Breast epithelium (tissue), 4 donors: ENCODE measurements around the gene RRAS. TPM values are rescaled to one million over a fixed set of nuclear protein-coding genes. Genes with fewer than 3 reads are reported as not detected.

Source experiments
- DNase-seq, 2 donors: peaks; one replicate each; pipeline ENCODE4 v3.0.0-alpha.2; 2019; ENCODE audit warnings: low spot score in 2 of 2
- H3K27ac ChIP-seq, 2 donors: fragments of 200-600 bp; sonication (generic) in 1 of 2; one replicate each; pipeline ENCODE4 v1.5.1; 2016 to 2019; ENCODE audit warnings: mild to moderate bottlenecking in 1 of 2
- H3K27me3 ChIP-seq, 2 donors: fragments of 200-600 bp; sonication (generic) in 1 of 2; one replicate each; pipeline versions ENCODE4 v1.5.1 to v1.6.0; 2017 to 2019; ENCODE audit warnings: control low read depth in 1 of 2, mild to moderate bottlenecking in 1 of 2
- H3K36me3 ChIP-seq: fragments of 200-600 bp; one replicate; pipeline ENCODE4 v1.5.1; 2019
- H3K4me1 ChIP-seq, 2 donors: fragments of 200-600 bp; sonication (generic); one replicate each; pipeline ENCODE4 v1.5.1; 2016 to 2019; ENCODE audit warnings: control low read depth in 1 of 2
- H3K4me3 ChIP-seq, 3 donors: fragments of 200-600 bp; sonication (generic); 1 replicate in 2 of 3; 2 replicates in 1 of 3; pipeline ENCODE4 v1.5.1; 2016 to 2019; ENCODE audit warnings: mild to moderate bottlenecking in 3 of 3, moderate library complexity in 2 of 3
- H3K9me3 ChIP-seq, 2 donors: fragments of 200-600 bp; sonication (generic) in 1 of 2; one replicate each; pipeline ENCODE4 v1.5.1; 2016 to 2019; ENCODE audit warnings: control low read depth in 1 of 2
- POLR2A ChIP-seq: fragments of 450-650 bp; IDR thresholded peaks from one replicate; pipeline ENCODE4 v1.6.1; 2016; ENCODE audit warnings: antibody characterized with exemption, mild to moderate bottlenecking, moderate library complexity
- POLR2AphosphoS5 ChIP-seq, 3 donors: sonication (generic); formaldehyde crosslinking; IDR thresholded peaks; one replicate each; pipeline ENCODE4 v1.6.1; 2017; ENCODE audit warnings: antibody characterized with exemption in 3 of 3
- intact Hi-C: fragments of 100-400 bp; cut with DNase I; formaldehyde crosslinking; loops from one replicate; pipeline ENCODE4 v1.15.1; 2023; ENCODE audit warnings: low total_unique reads
- total RNA-seq, 3 donors: library from RNA; depleted of rRNA; stranded (reverse); fragments of >200 nt; gene quantifications; one replicate each; pipeline ENCODE4 v1.1.0, GENCODE V29; 2016
- TF ChIP-seq, protein P1 (sequence below), 3 donors: fragments of 450-650 bp; IDR thresholded peaks; one replicate each; pipeline ENCODE4 v1.5.1; 2016 to 2017; ENCODE audit warnings: antibody characterized with exemption in 3 of 3, mild to moderate bottlenecking in 3 of 3, moderate library complexity in 3 of 3

The RRAS gene
- total RNA-seq, 3 donors from 2014 or later = 34.8 to 114 (median 41.0) TPM

DNA sequence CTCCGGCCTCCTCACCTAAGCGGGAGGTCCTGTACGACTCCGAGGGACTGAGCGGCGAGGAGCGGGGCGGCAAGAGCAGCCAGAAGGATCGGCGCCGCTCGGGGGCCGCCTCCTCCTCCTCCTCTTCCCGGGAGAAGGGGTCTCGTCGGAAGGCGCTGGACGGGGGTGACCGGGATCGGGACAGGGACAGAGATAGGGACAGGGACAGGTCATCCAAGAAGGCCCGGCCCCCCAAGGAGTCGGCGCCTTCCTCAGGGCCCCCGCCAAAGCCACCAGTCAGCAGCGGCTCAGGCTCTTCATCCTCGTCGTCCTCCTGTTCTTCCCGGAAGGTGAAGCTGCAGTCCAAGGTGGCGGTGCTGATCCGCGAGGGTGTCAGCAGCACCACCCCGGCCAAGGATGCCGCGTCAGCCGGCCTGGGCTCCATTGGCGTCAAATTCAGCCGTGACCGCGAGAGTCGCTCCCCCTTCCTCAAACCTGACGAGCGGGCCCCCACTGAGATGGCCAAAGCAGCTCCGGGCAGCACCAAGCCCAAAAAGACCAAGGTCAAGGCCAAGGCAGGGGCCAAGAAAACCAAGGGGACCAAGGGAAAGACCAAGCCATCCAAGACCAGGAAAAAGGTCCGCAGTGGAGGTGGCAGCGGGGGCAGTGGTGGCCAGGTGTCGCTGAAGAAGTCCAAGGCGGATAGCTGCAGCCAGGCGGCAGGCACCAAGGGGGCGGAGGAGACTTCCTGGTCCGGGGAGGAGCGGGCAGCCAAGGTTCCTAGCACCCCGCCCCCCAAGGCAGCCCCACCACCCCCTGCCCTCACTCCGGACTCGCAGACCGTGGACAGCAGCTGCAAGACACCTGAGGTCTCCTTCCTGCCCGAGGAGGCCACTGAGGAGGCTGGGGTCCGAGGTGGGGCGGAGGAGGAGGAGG lies 12.9 kb upstream of the RRAS start:
- intact Hi-C loops = no loop called here
- no peak overlapping the region for H3K4me3 ChIP-seq
- no peaks in the 10 kb centered on the region for H3K27me3 ChIP-seq
- no peaks in the 10 kb centered on the region for H3K9me3 ChIP-seq
- TF ChIP-seq POLR2A = no peak
- TF ChIP-seq POLR2AphosphoS5 (IDR thresholded peaks at IDR 0.05) = no peak
- TF ChIP-seq, protein P1, sequence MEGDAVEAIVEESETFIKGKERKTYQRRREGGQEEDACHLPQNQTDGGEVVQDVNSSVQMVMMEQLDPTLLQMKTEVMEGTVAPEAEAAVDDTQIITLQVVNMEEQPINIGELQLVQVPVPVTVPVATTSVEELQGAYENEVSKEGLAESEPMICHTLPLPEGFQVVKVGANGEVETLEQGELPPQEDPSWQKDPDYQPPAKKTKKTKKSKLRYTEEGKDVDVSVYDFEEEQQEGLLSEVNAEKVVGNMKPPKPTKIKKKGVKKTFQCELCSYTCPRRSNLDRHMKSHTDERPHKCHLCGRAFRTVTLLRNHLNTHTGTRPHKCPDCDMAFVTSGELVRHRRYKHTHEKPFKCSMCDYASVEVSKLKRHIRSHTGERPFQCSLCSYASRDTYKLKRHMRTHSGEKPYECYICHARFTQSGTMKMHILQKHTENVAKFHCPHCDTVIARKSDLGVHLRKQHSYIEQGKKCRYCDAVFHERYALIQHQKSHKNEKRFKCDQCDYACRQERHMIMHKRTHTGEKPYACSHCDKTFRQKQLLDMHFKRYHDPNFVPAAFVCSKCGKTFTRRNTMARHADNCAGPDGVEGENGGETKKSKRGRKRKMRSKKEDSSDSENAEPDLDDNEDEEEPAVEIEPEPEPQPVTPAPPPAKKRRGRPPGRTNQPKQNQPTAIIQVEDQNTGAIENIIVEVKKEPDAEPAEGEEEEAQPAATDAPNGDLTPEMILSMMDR (IDR thresholded peaks at IDR 0.05) = no peak
- no peak for DNase-seq
- no peak overlapping the region for H3K27ac ChIP-seq
- H3K4me1 ChIP-seq = no peaks in the 10 kb centered on the region
- H3K36me3 ChIP-seq = peaks cover 16% of the 10 kb centered on the region

DNA sequence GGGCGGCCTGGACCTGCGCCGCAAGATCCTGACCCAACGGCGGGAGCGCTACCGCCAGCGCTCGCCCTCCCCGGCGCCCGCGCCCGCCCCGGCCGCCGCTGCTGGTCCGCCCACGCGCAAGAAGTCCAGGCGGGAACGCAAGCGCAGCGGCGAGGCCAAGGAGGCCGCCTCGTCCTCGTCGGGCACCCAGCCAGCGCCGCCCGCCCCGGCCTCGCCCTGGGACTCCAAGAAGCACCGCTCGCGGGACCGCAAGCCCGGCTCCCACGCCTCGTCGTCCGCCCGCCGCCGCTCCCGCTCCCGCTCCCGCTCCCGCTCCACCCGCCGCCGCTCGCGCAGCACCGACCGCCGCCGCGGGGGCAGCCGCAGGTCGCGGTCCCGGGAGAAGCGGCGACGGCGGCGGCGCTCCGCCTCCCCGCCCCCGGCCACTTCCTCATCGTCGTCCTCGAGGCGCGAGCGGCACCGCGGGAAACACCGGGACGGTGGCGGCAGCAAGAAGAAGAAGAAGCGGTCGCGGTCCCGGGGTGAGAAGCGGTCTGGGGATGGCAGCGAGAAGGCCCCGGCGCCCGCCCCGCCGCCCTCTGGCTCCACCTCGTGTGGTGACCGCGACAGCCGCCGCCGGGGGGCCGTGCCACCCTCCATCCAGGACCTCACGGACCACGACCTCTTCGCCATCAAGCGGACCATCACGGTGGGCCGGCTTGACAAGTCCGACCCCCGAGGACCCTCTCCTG lies 12.0 kb upstream of the RRAS start:
- H3K36me3 ChIP-seq = peaks cover 16% of the 10 kb centered on the region
- H3K4me3 ChIP-seq = no peak overlapping the region
- H3K27me3 ChIP-seq = no peaks in the 10 kb centered on the region
- intact Hi-C loops = no loop called here
- TF ChIP-seq POLR2A = no peak
- no peak for TF ChIP-seq POLR2AphosphoS5 (IDR thresholded peaks at IDR 0.05)
- TF ChIP-seq, protein P1 (IDR thresholded peaks at IDR 0.05) = no peak
- H3K27ac ChIP-seq = no peak overlapping the region
- no peak for DNase-seq
- H3K9me3 ChIP-seq = no peaks in the 10 kb centered on the region
- no peaks in the 10 kb centered on the region for H3K4me1 ChIP-seq

DNA sequence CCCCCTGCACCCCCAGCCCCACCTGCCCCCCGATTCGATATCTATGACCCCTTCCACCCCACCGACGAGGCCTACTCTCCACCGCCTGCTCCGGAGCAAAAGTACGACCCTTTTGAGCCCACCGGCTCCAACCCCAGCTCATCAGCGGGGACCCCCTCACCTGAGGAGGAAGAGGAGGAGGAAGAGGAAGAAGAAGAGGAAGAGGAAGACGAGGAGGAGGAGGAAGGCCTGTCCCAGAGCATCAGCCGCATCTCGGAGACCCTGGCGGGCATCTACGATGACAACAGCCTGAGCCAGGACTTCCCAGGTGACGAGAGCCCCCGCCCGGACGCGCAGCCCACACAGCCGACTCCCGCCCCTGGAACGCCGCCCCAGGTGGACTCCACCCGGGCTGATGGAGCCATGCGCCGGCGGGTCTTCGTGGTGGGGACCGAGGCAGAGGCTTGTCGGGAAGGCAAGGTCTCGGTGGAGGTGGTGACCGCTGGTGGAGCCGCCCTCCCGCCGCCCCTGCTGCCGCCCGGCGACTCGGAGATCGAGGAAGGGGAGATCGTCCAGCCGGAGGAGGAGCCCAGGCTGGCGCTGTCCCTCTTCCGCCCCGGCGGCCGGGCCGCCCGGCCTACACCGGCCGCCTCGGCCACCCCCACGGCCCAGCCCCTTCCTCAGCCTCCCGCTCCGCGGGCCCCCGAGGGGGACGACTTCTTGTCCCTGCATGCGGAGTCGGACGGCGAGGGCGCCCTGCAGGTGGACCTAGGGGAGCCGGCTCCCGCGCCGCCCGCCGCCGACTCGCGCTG lies 11.3 kb upstream of the RRAS start:
- Histone ChIP-seq H3K27ac (no peak overlapping the region), H3K4me3 (no peak overlapping the region), H3K36me3 (peaks cover 16% of the 10 kb centered on the region), H3K4me1 (no peaks in the 10 kb centered on the region), H3K9me3 (no peaks in the 10 kb centered on the region), H3K27me3 (no peaks in the 10 kb centered on the region)
- intact Hi-C loops = no loop called here
- TF ChIP-seq, protein P1 (IDR thresholded peaks at IDR 0.05) = no peak
- TF ChIP-seq POLR2A = no peak
- no peak for TF ChIP-seq POLR2AphosphoS5 (IDR thresholded peaks at IDR 0.05)
- DNase-seq = no peak

DNA sequence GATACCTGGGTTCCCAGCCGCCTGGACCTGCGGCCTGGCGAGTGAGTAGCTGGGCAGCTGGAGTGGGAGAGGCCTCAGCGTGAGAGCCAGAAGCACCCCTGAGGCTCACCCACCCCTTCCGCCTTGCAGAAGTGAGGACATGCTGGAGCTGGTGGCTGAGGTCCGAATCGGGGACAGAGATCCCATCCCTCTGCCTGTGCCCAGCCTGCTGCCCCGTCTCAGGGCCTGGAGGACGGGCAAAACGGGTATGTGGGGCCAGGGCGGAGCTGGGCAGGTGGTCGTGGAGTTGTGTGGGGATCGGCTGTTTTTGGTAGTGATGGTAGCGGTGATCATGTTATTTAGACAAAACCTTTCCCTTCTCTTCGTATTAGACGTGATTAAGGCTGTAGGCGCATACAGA lies 6.6 kb upstream of the RRAS start:
- intact Hi-C loops = no loop called here
- Histone ChIP-seq H3K27ac (no peak overlapping the region), H3K9me3 (no peaks in the 10 kb centered on the region), H3K36me3 (no peaks in the 10 kb centered on the region), H3K4me3 (no peak overlapping the region), H3K27me3 (no peaks in the 10 kb centered on the region), H3K4me1 (peaks cover 0 to 14% of the 10 kb centered on the region in 2 donors)
- TF ChIP-seq, protein P1 (IDR thresholded peaks at IDR 0.05) = no peak
- TF ChIP-seq POLR2A (no peak), POLR2AphosphoS5 (IDR thresholded peaks at IDR 0.05) (no peak)
- no peak for DNase-seq
